Heart right ventricle (tissue), 16 donors: ENCODE measurements around the gene DCST2. TPM values are rescaled to one million over a fixed set of nuclear protein-coding genes. Genes with fewer than 3 reads are reported as not detected.

Experiments used
- ATAC-seq, 8 donors: fragments of 200-7000 bp; cut with Tn5 transposase; one replicate each; pipeline ENCODE4 v1.9.1; 2020; ENCODE audit warnings: mild to moderate bottlenecking in 8 of 8, moderate library complexity in 8 of 8, moderate number of reproducible peaks in 1 of 8
- DNase-seq, 2 donors: peaks; one replicate each; pipeline ENCODE4 v3.0.0-alpha.2; 2020
- H3K27ac ChIP-seq, 10 donors: fragments of 200-600 bp; sonication (generic) in 2 of 10; one replicate each; pipeline versions ENCODE4 v1.5.0 to v1.8.0; 2020 to 2022; ENCODE audit warnings: mild to moderate bottlenecking in 3 of 10
- H3K27me3 ChIP-seq, 7 donors: fragments of 200-600 bp; one replicate each; pipeline ENCODE4 v1.8.0; 2021 to 2022; ENCODE audit warnings: mild to moderate bottlenecking in 2 of 7
- H3K36me3 ChIP-seq, 9 donors: fragments of 200-600 bp; sonication (generic) in 1 of 9; one replicate each; pipeline versions ENCODE4 v1.5.0 to v1.8.0; 2020 to 2022; ENCODE audit warnings: mild to moderate bottlenecking in 2 of 9
- H3K4me1 ChIP-seq, 9 donors: fragments of 200-600 bp; sonication (generic) in 1 of 9; one replicate each; pipeline versions ENCODE4 v1.5.0 to v1.8.0; 2020 to 2022; ENCODE audit warnings: mild to moderate bottlenecking in 4 of 9
- H3K4me3 ChIP-seq, 10 donors: fragments of 200-600 bp; sonication (generic) in 2 of 10; one replicate each; pipeline versions ENCODE4 v1.5.0 to v1.8.0; 2020 to 2022; ENCODE audit warnings: mild to moderate bottlenecking in 7 of 10, moderate library complexity in 2 of 10
- H3K9me3 ChIP-seq, 11 donors: fragments of 200-600 bp in 10 of 11; sonication (generic) in 2 of 11; one replicate each; pipeline versions ENCODE4 v1.5.0 to v1.8.0; 2013 to 2022; ENCODE audit warnings: mild to moderate bottlenecking in 2 of 11, control low read depth in 1 of 11, moderate library complexity in 1 of 11
- WGBS, 2 donors: extraction: QIAGEN DNeasy Blood & Tissue Kit; methylation state at CpG; one replicate each; pipeline ENCODE4 v1.1.7; 2013; ENCODE audit warnings: inconsistent platforms in 1 of 2; 5-methylcytosine and 5-hydroxymethylcytosine counted together
- intact Hi-C, 10 donors: fragments of 100-400 bp; cut with DNase I; formaldehyde crosslinking; loops; one replicate each; pipeline versions ENCODE4 v1.11.1 to v1.14.2; 2022
- polyA plus RNA-seq, 2 donors: library from polyadenylated mRNA; stranded (reverse); fragments of 200-250 nt; gene quantifications; one replicate each; pipeline ENCODE4 v1.2.3, GENCODE V29; 2013
- total RNA-seq, 10 donors: library from RNA; stranded (reverse); fragmentation: NEBNext Ultra II Directional in 3 of 10; extraction: Animal tissue kit (Norgen Biotek cat#: 25700) in 3 of 10; gene quantifications; one replicate each; pipeline versions ENCODE4 v1.2.1 to v1.2.4, GENCODE V29; 2021 to 2023
- TF ChIP-seq, protein P1 (sequence below), 9 donors: fragments of 200-600 bp; sonication (generic) in 2 of 9; IDR thresholded peaks; one replicate each; pipeline versions ENCODE4 v1.5.0 to v1.8.0; 2021 to 2022; ENCODE audit warnings: antibody characterized with exemption in 9 of 9, mild to moderate bottlenecking in 5 of 9, moderate library complexity in 1 of 9
- donor health status: Arrhythmogenic right ventricular cardiomyopathy.
- donor health status: ischemic (EF 13 %, LVEDD 7.1; RV severe dilation, severe dysfunction).
- donor health status: healthy with polysubstance abuse.
- donor health status: DM: no; HTN: yes; CAD: no.
- donor health status: DM: no; HTN: no; CAD: no.
- donor health status: ischemic (EF 25% LVEDD 6.9; RV normal size, moderate dysfunction).
- donor health status: ischemic (EF 25% LVEDD 5.7; RV mildly dilated, moderate dysfunction).
- donor health status: healthy.
- donor health status: DM: yes; HTN: yes; CAD: no.
- donor health status: Ischemic cardiomyopathy.
- donor health status: ischemic (EF 35%, LVEDD 5.7; RV mildly dilated, moderate dysfunction).
- donor health status: nonischemic (EF 11% LVEDD 7.7; RV severe dilation, severe dysfunction).
- donor health status: DM: yes; HTN: yes; CAD: no.
- donor health status: PGD.
- donor health status: ischemic (EF 29% LVEDD 5.4; RV normal size, mild dysfunction).
- donor health status: nonischemic (EF 23%, LVEDD 6.1; RV moderate dilation, normal function).

The DCST2 gene
- total and polyA plus RNA-seq, 12 donors = 0.15 to 1.8 (median 0.32) TPM; not detected in 1

DNA sequence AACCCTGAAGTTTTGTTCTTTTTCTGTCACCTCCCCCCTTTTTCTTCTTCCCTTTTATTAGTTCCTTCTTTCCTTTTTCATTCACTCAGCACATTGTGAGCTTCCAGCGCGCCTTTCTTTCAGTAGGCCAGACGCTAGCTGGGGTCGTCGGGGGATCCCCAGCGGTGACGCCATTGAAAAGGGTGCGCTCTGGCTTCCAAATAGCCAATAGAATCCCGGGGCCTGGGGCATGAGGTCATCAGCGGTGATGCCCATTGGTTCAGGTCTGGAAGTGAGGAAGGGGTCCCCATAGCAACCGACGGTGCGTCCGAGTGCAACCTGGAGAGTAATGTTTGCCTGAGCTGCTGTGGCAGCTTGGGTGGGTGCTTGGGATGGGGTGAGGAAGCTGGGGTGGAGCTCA is 38.1 kb upstream of the DCST2 start:
- 69 to 70% methylated on average over 14 of the region's 14 CpGs for WGBS, 2 donors

DNA sequence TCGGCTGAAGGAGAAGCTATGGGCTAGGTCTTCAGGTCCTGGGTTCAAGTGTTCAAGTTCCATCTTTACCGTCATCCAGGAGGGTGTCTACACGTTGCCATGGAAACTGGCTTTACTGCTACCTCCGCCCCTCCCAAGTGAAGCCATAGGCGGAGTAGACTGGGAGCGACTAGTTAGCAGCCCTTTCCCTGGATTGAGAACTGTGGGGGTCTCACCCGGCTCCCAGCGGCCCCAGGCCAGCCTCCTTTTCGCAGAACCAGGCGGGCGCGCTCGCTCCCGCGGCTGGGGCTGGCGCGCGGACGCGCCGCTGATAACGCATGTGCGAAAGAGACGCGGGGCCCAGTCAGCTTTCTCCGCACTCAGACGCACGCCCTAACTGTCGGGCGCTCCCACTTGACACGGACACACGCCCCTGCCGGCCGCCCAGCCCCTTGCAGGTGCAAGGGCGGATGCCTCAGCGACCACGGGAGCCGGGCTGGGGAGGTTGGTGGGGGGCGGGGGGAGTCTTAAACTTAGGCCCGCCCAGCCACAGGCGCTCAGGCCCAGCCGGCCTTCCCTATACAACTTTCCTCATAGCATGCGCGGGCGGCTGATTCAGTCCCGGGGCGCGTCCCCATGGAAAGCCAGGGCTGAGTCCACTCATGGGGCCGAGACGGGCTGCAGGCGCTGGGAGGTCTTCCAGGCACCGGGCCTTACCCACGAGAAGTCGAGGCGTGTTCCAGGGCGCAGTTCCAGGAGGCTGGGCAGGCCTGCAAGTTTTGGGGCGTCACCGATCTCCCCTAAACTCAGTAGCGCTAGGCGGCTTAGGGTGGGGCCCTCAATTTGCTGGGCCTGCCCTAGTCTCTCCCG is 37.4 kb upstream of the DCST2 start:
- 3 to 6% methylated on average over 61 of the region's 61 CpGs for WGBS, 2 donors
- H3K27ac ChIP-seq = peak overlapping the region in 8 of 10 donors; percentile 14 to 72 (median 68)

More for the DNA sequence above, 38.1 kb upstream of the DCST2 start:
- Histone ChIP-seq H3K27me3 (no peaks in the 10 kb centered on the region), H3K27ac (peak overlapping the region in 2 of 10 donors; percentile 69 to 72), H3K4me1 (peaks cover 0 to 20% (median 18%) of the 10 kb centered on the region in 9 donors), H3K4me3 (peak overlapping the region in 1 of 10 donors; percentile 51), H3K36me3 (peaks cover 0 to 10% (median 0%) of the 10 kb centered on the region in 9 donors), H3K9me3 (no peaks in the 10 kb centered on the region)
- TF ChIP-seq, protein P1, sequence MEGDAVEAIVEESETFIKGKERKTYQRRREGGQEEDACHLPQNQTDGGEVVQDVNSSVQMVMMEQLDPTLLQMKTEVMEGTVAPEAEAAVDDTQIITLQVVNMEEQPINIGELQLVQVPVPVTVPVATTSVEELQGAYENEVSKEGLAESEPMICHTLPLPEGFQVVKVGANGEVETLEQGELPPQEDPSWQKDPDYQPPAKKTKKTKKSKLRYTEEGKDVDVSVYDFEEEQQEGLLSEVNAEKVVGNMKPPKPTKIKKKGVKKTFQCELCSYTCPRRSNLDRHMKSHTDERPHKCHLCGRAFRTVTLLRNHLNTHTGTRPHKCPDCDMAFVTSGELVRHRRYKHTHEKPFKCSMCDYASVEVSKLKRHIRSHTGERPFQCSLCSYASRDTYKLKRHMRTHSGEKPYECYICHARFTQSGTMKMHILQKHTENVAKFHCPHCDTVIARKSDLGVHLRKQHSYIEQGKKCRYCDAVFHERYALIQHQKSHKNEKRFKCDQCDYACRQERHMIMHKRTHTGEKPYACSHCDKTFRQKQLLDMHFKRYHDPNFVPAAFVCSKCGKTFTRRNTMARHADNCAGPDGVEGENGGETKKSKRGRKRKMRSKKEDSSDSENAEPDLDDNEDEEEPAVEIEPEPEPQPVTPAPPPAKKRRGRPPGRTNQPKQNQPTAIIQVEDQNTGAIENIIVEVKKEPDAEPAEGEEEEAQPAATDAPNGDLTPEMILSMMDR (IDR thresholded peaks at IDR 0.05) = no peak
- intact Hi-C loops = no loop called here
- DNase-seq = no peak
- ATAC-seq = no peak

DNA sequence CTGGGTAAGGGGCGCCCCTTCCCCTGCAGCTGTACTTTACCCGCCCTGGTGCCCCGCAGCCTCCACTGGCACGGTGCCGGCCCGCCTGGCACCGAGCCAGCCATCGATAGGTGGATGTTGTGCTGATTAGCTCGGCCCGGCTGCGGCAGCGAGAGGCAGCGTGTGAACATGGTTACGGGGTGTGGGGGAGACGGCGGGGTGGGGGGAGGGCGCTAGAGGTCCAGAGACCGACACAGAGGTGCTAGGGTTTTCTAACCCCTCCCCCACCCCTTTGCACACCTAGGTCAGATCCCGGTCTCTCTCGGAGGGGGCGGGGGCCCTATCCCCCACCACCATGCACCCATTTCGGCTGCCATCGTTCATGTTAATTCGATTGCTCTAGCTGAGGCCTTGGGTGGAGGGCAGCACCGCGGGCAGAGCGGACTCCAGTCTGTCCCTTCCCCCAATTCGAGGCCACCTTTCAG is 36.6 kb upstream of the DCST2 start:
- WGBS, 2 donors = 32 to 38% methylated on average over 28 of the region's 28 CpGs
- no peaks in the 10 kb centered on the region for H3K27me3 ChIP-seq
- peaks cover 0 to 20% (median 18%) of the 10 kb centered on the region in 9 donors for H3K4me1 ChIP-seq
- no peaks in the 10 kb centered on the region for H3K9me3 ChIP-seq
- peak in 3 of 8 donors; percentile 2 to 4 (median 3) for ATAC-seq
- peaks cover 0 to 10% (median 0%) of the 10 kb centered on the region in 9 donors for H3K36me3 ChIP-seq
- H3K27ac ChIP-seq = peak overlapping the region in 1 of 10 donors; percentile 72
- H3K4me3 ChIP-seq = peak overlapping the region in 9 of 10 donors; percentile 31 to 58 (median 51)
- TF ChIP-seq, protein P1 (IDR thresholded peaks at IDR 0.05) = no peak
- intact Hi-C loops = no loop called here
- DNase-seq = no peak

More for the DNA sequence above, 37.4 kb upstream of the DCST2 start:
- H3K9me3 ChIP-seq = no peaks in the 10 kb centered on the region
- intact Hi-C loops = no loop called here
- H3K36me3 ChIP-seq = peaks cover 0 to 10% (median 0%) of the 10 kb centered on the region in 9 donors
- no peaks in the 10 kb centered on the region for H3K27me3 ChIP-seq
- H3K4me3 ChIP-seq = peak overlapping the region; percentile 19 to 58 (median 50)
- peak; percentile 69 to 79 for DNase-seq
- ATAC-seq = peak; percentile 85 to 92 (median 88)
- TF ChIP-seq, protein P1 (IDR thresholded peaks at IDR 0.05) = peak; percentile 18 to 65 (median 53)
- H3K4me1 ChIP-seq = peaks cover 0 to 20% (median 18%) of the 10 kb centered on the region in 9 donors

GRCh38 chr1:155069551-155070157 is 36.1 kb upstream of the DCST2 start:
- H3K4me3 ChIP-seq = no peak overlapping the region
- TF ChIP-seq, protein P1 (IDR thresholded peaks at IDR 0.05) = no peak
- peaks cover 0 to 20% (median 18%) of the 10 kb centered on the region in 9 donors for H3K4me1 ChIP-seq
- no peaks in the 10 kb centered on the region for H3K27me3 ChIP-seq
- H3K27ac ChIP-seq = no peak overlapping the region
- 73 to 75% methylated on average over 7 of the region's 7 CpGs for WGBS, 2 donors
- no peaks in the 10 kb centered on the region for H3K9me3 ChIP-seq
- intact Hi-C loops = loop anchor here in 2 of 10 donors (5.0 to 10.0 kb wide), 2 partner anchors 65 to 337 kb away; partner anchors contain the start of gene ZBTB7B (in 1 of the 2)
- peaks cover 0 to 10% (median 0%) of the 10 kb centered on the region in 9 donors for H3K36me3 ChIP-seq
- ATAC-seq = no peak
- no peak for DNase-seq
